Limb (tissue), 2 donors: Measurements from ENCODE around the gene SYTL2.

Experiments used
- DNase-seq, 2 donors: peaks; one replicate each; pipeline ENCODE4 v3.0.0-alpha.2; 2016; ENCODE audit errors: extremely low spot score in 2 of 2

The SYTL2 gene

GRCh38 chr11:85764796-85765195, 46.1 kb downstream of the SYTL2 start:
- DNase-seq: no peak

GRCh38 chr11:85762226-85762625, 48.7 kb downstream of the SYTL2 start:
- DNase-seq: no peak

GRCh38 chr11:85759915-85760314, 51.0 kb downstream of the SYTL2 start:
- no peak for DNase-seq

- no peak for DNase-seq
These were observed 52.4 kb downstream of the SYTL2 start for GRCh38 chr11:85758480-85759039.

GRCh38 chr11:85758026-85758425, 52.9 kb downstream of the SYTL2 start:
- no peak for DNase-seq

- no peak for DNase-seq
These were observed 54.3 kb downstream of the SYTL2 start for GRCh38 chr11:85756401-85757200.

GRCh38 chr11:85755701-85756100, 55.2 kb downstream of the SYTL2 start:
- DNase-seq: no peak

- no peak for DNase-seq
These were observed 55.7 kb downstream of the SYTL2 start for GRCh38 chr11:85755285-85755684.

- no peak for DNase-seq
These were observed 57.9 kb downstream of the SYTL2 start for GRCh38 chr11:85752890-85753581.

- DNase-seq: no peak
These were observed 58.6 kb downstream of the SYTL2 start for GRCh38 chr11:85752201-85752889.

- no peak for DNase-seq
These were observed 59.2 kb downstream of the SYTL2 start for GRCh38 chr11:85751724-85752123.

- DNase-seq: no peak
These were observed 60.3 kb downstream of the SYTL2 start for GRCh38 chr11:85750646-85751045.

- no peak for DNase-seq
These were observed 61.1 kb downstream of the SYTL2 start for GRCh38 chr11:85749884-85750283.

GRCh38 chr11:85749287-85749834, 61.6 kb downstream of the SYTL2 start:
- no peak for DNase-seq

- no peak for DNase-seq
These were observed 62.5 kb downstream of the SYTL2 start for GRCh38 chr11:85748455-85748891.

GRCh38 chr11:85746670-85747069, 64.3 kb downstream of the SYTL2 start:
- no peak for DNase-seq

GRCh38 chr11:85745626-85746025, 65.3 kb downstream of the SYTL2 start:
- DNase-seq: no peak

GRCh38 chr11:85742873-85743275, 68.1 kb downstream of the SYTL2 start:
- no peak for DNase-seq

GRCh38 chr11:85742348-85742747, 68.6 kb downstream of the SYTL2 start:
- DNase-seq: no peak

GRCh38 chr11:85740481-85741400, 70.2 kb downstream of the SYTL2 start:
- no peak for DNase-seq

- no peak for DNase-seq
These were observed 73.2 kb downstream of the SYTL2 start for GRCh38 chr11:85737738-85738137.
